ENCODE data around the gene AFMID.

The AFMID gene

DNA sequence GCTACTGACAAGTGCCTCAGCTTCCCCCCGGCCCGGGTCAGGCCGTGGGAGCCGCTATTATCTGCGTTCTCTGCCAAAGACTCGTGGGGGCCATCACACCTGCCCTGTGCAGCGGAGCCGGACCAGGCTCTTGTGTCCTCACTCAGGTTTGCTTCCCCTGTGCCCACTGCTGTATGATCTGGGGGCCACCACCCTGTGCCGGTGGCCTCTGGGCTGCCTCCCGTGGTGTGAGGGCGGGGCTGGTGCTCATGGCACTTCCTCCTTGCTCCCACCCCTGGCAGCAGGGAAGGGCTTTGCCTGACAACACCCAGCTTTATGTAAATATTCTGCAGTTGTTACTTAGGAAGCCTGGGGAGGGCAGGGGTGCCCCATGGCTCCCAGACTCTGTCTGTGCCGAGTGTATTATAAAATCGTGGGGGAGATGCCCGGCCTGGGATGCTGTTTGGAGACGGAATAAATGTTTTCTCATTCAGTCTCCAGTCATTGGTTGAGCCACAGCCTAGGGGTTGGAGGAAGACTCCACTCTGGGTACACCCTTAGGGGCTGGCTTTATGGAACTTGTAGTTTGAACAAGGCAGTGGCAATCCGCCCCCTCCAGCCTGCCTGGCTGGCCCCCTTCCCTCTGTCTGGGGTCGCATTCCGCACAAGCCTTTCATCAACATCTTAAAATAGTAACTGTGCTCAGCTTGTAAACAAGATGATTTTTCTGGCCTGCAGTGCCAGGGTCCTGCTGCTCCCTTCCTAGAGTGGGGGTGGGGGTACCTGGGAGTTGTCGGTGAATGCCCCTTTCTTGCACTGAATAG lies 14.7 kb upstream of the AFMID start:
- no peak overlapping the region for H3K4me3 ChIP-seq (ENCODE audit: low read length)
- DNase-seq (ENCODE audit: low read depth) = no peak
- TF ChIP-seq, protein P1, sequence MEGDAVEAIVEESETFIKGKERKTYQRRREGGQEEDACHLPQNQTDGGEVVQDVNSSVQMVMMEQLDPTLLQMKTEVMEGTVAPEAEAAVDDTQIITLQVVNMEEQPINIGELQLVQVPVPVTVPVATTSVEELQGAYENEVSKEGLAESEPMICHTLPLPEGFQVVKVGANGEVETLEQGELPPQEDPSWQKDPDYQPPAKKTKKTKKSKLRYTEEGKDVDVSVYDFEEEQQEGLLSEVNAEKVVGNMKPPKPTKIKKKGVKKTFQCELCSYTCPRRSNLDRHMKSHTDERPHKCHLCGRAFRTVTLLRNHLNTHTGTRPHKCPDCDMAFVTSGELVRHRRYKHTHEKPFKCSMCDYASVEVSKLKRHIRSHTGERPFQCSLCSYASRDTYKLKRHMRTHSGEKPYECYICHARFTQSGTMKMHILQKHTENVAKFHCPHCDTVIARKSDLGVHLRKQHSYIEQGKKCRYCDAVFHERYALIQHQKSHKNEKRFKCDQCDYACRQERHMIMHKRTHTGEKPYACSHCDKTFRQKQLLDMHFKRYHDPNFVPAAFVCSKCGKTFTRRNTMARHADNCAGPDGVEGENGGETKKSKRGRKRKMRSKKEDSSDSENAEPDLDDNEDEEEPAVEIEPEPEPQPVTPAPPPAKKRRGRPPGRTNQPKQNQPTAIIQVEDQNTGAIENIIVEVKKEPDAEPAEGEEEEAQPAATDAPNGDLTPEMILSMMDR (conservative IDR thresholded peaks at IDR 0.05; ENCODE audit: low read depth, low read length) = no peak

DNA sequence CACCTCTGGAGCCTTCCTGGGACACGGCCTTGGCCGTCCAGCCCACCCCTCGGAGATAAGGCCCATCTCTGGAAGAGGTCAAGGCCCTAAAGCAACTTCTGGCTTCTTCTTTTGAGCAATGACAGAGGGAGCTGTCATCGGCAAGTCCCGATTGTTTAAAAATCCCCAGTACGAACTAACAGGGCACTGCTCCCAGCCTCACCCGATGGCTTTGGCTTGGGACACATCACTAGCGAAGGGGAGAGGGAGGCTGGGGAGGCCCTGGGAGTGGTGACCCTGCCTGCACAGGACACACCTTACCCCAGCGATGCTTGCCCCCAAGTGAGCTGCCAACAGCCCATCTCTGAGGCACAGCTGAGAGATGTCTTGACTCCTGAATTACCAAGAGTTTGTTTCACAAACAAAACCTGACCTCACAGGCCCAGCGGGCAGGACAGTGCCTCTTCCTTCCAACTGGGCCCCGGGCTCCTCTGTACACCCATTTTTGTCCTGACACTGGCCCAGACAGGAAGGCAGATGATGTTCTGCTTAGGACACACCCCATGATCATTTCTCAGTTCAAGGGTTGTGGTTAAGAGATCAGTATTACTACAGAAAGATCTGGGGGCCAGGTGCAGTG lies 14.0 kb upstream of the AFMID start:
- DNase-seq (ENCODE audit: low read depth) = no peak
- no peak overlapping the region for H3K4me3 ChIP-seq (ENCODE audit: low read length)
- TF ChIP-seq, protein P1 (conservative IDR thresholded peaks at IDR 0.05; ENCODE audit: low read depth, low read length) = no peak

DNA sequence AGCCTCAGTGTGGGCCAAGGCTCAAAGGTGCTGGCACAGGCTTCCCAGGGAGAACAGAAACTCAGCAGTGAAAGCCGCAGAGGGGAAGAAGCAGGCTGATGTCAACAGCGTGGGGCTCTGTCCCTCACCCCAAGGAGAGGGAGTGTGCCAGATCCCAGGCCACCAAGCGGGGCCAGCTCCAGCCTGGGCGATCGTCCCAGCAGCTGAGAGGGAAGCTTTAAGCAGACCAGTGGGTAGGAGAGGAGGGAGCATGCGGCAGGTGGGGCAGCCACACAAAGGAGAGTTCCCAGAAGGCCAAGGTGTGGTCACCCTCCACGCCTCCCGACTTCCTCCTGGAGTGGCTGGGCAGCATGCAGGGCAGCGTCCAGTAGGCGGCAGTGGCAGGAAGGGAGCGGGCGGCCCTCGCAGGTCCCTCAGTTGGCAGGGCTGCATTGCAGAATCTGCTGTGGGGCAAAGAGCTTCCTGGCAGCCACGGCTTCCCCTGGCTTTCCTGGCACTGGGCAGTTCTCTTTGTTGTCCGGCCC lies 12.8 kb upstream of the AFMID start:
- TF ChIP-seq, protein P1 (conservative IDR thresholded peaks at IDR 0.05; ENCODE audit: low read depth, low read length) = no peak
- no peak overlapping the region for H3K4me3 ChIP-seq (ENCODE audit: low read length)
- DNase-seq (ENCODE audit: low read depth) = no peak

DNA sequence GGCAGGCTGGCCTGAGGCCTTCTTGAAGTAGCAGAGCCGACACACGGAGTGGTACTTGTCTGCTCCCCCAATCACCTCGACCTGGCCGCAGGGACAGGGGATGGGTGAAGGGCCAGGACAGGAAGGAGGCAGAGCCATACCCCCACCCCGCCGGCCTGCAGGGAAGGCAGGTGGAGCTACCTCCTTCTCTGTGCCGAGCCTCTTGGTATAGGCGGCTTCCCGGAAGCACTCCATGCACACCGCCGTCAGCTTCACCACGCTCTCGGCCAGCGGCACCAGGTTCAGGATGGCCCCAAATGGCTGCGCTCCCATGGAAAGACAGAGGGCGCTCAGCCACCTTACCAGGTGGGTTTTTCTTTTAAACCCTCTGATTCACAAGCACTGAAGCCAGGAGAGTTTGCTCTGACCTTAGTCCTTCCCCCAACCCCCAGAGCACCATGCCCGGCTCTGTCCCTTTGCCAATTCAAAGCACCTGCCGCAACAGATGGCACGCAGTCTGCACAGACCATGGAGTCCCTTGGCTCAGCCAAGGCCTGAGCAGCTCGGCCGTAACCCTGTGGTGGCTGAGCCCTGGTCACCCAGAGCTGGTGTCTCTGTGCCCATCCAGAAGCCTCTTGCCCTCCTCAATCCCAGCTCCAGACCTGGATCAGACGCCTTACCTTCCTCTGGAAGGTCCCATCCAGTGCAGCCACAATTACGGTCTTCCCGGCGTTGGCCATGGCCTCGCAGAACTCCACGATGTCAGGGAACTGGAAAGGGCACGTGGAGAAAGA lies 12.1 kb upstream of the AFMID start:
- no peak for DNase-seq (ENCODE audit: low read depth)
- H3K4me3 ChIP-seq (ENCODE audit: low read length) = no peak overlapping the region

DNA sequence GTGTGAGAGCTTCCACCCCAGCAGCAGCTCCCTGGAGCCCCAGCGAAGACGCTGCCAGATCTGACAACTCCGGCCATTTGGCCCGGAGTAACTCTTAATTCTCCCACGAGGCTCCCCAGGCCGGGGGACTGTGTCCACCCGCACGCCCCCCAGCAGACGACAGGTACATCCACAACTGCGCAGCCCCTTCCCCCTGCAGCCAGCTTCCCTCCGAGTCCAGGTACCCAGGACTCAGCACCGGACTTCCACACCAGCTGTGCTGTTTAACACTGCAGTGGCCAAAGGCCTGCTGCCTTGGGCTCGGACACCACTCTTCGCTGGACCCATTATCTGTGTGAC lies 11.6 kb upstream of the AFMID start:
- no peak overlapping the region for H3K4me3 ChIP-seq (ENCODE audit: low read length)
- TF ChIP-seq, protein P1 (conservative IDR thresholded peaks at IDR 0.05; ENCODE audit: low read depth, low read length) = no peak
- no peak for DNase-seq (ENCODE audit: low read depth)

More for the DNA sequence above, 12.1 kb upstream of the AFMID start:
- TF ChIP-seq, protein P1 (conservative IDR thresholded peaks at IDR 0.05; ENCODE audit: low read depth, low read length) = peak; percentile 17

DNA sequence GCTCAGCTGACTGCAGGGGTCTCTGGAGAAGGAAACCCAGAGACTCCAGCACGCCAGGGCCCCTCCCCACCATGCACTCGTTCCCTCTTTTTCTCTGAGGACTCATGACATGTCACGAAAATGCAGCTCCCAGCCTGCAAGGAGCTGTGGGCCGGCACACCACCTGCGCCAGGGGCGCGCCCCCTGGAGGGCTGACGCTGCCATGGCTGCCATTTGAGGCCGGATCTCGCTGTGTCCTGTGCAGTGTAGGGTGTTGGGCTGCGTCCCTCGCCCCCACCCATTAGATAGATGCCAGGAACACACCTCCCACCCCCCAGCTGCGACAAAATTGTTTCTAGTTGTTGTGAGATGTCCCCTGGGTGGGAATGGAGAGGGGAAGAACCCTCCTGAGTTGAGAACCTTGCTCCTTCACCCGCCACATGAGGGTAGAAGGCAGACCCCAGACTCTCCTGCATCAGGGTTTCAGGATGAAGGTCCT lies 10.6 kb upstream of the AFMID start:
- TF ChIP-seq, protein P1 (conservative IDR thresholded peaks at IDR 0.05; ENCODE audit: low read depth, low read length) = peak; percentile 98
- DNase-seq (ENCODE audit: low read depth) = no peak
- no peak overlapping the region for H3K4me3 ChIP-seq (ENCODE audit: low read length)
